HG03342 (cell line): Measurements from ENCODE around the gene RNF126.
"Not testable (repeated sequence)": the region's sequence is repeated elsewhere in the genome, so short reads cannot be mapped to it uniquely, and the experiment has no call there.

Experiments used
- ATAC-seq: cut with Tn5 transposase; IDR thresholded peaks from one replicate; pipeline ENCODE4 v1.9.1; 2021; ENCODE audit warnings: mild to moderate bottlenecking, moderate library complexity; ENCODE audit not compliant: unreplicated experiment

RNF126 gene

DNA sequence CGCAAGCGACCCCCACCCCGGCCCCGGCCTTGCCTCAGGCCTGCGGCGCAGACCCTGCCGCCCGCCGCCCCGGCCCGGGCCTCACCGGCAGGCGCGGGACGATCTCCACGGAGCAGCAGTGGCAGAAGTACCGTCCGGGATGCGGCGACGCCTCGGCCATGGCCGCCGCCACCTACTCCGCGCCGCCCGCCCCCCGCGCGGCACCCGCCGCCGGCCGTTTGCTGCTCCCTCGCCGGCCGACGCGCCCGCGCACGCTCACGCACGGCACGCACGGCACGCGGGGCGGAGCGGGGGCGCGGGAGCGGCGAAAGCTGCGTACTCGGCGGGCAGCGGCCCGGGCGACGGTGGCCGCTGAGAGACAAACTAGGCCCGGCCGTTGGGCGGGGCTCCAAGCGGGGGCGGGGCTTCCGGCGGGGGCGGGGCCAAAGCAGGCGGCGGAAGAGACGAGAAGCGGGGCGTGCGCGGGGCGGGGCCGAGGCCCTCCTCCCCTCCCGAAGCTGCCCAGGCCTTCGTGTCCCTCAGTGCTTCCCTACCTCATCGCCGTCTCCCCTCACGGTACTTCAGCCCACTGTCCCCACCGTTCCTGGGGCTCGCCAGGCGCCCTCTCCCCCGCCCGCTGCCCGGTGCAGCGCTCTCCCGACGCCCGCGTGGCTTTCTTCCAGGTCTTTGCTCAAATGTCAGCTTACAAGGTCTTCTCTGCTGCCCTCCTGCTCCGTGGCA, at the start of gene RNF126:
RNF126 (minus strand) TSS at position 253 of the 720 bp plus-strand sequence; CDS start at position 160, 93 bp downstream.
- ATAC-seq: peak; percentile 58

DNA sequence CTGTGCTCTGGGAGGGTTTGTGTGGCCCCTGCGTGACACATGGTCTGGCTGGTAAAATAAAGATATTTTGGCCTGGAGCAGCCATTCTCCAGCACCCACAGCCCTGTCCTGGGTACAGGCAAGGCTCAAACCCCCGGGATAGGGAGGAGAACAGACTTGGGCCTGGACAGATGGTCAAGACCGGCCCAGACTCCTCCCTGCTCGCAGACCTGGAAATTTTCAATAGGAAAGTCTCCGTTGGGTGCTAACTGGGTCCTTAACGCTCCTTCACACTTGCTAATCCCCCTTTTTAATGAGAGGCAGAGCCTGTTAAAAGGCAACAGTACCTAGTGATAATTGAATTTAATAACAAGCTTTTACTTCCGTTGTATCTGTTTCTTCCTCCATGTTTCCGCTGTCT, 48.2 kb upstream of the RNF126 start:
- ATAC-seq: no peak

DNA sequence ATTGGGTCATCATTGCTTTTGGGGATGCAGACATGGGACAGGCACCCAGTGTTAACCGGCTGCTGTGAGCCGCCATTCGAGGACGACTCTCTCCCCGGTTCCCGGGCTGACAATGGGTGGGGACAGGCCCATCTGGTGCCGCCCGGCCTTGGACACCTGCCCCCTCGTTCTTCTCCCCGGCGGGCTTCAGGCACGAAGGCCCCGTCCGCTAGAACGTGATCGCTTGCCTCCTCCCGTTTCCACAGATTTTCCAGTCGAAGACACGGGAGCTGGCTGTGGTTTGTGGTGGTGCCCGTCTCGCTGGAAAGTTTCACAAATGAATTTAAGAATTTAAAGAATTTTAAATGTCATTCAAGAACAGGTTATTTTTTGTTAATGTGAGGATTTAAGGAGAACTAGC, 47.8 kb upstream of the RNF126 start:
- ATAC-seq: no peak

DNA sequence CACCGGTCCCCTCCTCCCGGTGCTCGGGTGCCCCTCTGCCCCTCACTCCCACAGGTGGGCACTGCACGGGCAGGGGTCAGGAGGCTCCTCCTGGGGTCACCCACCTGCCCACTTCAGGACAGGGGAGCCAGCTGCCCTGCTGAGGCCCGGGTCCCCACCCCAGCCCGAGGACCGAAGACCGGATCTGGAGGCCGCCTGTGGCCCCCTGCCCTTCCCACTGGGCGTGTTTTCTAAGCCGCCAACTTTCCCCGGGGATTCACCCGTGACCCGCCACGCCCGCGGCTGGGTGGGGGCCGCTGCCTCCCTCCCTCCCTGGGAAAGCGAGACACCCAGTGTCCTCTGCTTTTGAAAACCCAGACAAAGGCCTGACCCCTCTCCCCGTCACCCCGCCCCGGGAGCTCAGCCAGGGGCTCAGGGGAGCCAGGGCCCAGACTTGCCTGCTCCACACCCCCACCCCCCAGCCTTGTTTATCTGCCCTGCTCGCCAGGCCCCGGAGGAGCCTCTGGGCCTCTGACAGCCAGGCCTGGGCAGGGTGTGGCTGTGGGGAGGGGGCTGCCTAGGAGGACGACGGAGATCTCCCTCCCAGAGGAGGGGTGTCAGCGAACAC, 47.1 kb upstream of the RNF126 start:
- ATAC-seq: no peak

DNA sequence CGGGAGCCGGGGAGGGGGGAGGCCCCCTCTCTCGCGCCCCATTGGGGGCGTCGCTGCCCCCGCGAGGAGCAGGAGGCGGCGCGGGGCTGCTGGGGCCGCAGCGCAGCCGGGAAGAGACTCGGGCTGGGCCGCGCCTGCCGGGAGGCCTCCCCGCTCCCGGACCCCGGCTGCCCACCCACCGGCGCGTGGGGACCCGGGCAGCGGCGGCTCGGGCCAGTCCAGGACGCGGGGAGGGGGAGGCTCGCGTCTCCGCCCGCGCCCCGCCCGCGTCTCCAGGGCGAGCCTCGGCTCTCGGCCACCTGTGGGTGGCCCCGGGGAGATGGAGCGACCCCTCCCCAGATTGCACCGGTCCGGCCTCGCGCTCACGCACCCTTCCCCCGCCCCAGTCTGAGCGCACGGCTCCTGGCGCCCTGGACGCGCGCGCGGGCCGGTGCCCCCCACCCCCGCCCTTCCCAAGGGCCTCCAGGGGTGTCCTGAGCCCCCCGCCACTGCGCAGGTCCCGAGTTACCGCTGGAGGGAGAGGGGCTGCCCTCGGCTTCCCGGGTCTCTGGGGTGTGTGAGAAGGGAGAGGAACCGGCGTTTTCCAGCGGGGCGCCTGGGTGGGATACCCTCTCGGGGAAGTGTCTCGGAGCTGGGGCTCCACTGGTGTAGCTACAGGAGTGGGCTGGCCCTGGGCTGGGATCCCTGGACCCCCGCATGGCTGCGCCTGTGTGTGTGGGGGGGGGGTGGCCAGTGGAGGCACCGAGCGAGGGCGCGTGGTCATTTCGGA, 46.4 kb upstream of the RNF126 start:
- ATAC-seq: no peak

DNA sequence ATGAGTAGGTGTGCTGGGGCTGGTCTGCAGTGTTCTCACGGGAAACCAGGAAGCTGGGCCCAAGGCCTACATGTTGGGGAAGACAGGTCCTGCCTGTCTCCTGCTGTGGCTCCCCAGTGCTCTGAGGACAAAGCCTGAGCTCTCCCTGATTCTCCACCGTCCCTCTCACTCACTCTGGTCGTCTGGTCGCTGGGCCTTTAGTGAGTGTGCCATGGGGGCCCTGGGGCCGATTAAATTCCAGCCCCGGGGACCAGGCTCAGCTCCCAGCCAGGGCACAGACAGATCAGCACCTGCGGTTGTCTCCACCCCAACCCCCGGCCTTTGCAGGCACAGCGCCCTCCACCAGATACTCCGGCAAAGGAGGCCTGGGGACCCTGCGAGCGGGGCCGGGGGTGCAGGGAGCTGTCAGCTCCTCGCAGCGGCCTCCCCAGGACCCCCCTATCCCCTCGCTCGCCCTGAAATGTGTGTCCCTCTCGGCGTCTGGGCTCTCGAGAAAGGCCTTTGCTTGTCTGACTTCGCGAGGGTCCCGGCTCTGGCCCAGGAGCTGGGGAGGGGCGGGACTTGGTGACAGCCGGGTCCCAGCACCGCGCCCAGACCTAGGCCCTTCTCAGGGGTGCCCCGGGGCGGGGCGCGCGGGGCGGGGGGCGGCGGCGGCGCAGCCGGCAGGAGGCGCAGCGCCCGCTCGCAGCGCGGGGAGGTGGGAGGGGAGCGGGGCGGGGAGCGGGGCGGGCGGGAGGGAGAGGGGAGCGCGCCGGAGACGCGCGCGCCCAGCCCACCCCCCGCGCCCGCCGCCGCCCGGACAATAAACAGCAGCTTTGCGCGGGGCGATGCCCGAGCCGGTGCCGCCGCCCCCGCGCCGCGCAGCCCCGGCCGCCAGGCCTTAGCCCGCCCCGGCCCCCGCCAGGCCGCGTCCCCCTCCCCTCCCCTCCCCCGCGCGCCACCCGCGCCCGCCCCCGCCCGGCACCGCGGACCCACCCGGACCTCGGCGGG, 45.4 kb upstream of the RNF126 start, which contains the start of gene PALM:
PALM (plus strand) TSS at position 782 of the 990 bp plus-strand sequence. CDS start 212 bp downstream, outside the sequence.
- no peak for ATAC-seq

DNA sequence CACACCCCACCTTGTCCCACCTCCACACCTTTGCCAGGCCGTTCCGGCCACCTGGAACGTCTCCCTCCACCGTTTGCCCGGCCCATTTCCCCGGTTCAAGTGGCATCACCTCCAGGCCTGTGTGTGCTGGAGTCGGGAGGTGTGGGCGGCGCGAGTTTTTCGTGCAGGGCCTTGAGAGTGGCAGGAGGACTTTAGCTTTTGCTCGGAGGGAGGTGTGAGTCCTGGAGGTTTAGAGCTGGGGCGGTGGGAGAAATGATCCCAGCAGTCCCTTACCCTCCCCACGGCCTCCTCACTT, 41.4 kb upstream of the RNF126 start:
- ATAC-seq: no peak

DNA sequence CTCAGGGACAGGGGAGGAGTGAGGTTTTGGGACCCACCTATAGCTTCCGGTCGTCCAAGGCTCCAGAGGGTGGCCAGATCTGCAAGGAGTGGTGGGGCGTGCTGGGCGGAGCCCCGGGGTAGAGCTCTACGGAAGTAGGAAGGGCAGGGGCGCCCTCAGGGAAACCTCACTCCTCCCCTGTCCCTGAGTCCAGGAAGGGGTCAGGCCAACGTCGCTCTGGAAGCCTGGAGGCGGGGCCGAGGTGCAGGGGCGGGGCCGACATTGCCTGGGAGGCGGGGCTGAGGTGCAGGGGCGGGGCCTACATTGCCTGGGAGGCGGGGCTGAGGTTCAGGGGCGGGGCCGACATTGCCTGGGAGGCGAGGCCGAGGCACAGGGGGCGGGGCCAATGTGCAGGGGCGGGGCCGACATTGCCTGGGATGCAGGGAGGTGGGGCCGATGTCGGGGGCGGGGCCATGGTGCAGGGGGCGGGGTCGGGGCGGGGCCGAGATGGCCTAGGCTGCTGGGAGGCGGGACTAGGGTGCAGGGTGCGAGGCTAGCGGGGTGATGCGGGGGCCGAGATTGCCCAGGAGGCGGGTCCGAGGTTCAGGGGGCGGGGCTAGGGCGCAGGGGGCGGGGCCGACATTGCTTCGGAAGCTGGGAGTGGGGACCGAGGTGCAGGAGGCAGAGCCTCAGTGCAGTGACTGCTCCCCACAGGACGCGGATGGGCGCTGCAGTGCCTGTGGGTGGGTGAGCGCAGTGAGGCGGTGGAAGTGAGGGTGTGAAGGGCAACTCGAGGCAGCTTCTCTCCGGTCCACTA, 40.8 kb upstream of the RNF126 start:
- no peak for ATAC-seq

DNA sequence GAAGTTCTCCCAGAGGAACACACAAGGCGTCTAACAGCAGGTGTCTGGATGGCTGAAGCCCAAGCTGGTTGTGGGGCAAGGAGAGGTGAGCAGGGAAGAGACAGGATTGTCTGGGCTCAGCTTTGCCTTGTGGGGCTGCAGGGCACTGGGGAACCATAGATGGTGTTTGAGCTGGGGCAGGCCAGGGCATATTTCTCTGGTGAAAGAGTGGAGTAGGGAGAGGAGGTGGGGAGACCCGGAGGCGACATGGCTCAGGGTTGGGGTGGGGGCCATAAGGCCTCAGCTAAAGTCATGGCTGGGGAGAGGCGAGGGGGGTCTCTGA, 40.3 kb upstream of the RNF126 start:
- ATAC-seq: no peak

DNA sequence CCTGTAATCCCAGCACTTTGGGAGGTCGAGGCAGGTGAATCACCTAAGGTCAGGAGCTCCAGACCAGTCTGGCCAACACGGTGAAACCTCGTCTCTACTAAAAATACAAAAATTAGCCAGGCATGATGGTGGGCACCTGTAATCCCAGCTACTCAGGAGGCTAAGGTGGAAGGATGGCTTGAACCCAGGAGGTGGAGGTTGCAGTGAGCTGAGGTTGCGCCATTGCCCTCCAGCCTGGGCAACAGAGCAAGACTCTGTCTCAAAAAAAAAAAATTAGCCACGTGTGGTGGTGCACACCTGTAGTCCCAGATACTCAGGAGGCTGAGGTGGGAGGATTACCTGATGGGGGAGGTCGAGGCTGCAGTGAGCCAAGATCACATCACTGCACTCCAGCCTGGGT, 39.8 kb upstream of the RNF126 start:
- ATAC-seq: not testable (repeated sequence)

- not testable (repeated sequence) for ATAC-seq
Measured at GRCh38 chr19:699885-700284, 36.9 kb upstream of the RNF126 start.

DNA sequence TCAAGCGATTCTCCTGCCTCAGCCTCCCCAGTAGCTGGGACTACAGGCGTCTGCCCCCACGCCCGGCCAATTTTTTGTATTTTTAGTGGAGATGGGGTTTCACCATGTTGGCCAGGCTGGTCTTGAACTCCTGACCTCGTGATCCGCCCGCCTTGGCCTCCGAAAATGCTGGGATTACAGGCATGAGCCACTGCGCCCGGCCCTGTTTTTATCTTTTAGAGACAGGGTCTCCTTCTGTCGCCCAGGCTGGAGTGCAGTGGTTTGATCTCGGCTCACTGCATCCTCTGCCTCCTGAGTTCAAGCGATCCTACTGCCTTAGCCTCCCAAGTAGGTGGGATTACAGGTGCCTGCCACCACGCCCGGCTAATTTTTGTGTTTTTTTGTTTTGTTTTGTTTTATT, 35.5 kb upstream of the RNF126 start:
- ATAC-seq: not testable (repeated sequence)

- no peak for ATAC-seq
Measured at GRCh38 chr19:695352-695949, 32.4 kb upstream of the RNF126 start, which contains the start of gene PRSS57. Gene PRSS57 (minus strand): TSS chr19:695452. CDS start chr19:695430, 22 bp downstream.

GRCh38 chr19:694481-695351, 31.7 kb upstream of the RNF126 start:
- no peak for ATAC-seq

- no peak for ATAC-seq
Measured at GRCh38 chr19:690203-690602, 27.2 kb upstream of the RNF126 start.

GRCh38 chr19:688992-689391, 26.0 kb upstream of the RNF126 start:
- no peak for ATAC-seq

DNA sequence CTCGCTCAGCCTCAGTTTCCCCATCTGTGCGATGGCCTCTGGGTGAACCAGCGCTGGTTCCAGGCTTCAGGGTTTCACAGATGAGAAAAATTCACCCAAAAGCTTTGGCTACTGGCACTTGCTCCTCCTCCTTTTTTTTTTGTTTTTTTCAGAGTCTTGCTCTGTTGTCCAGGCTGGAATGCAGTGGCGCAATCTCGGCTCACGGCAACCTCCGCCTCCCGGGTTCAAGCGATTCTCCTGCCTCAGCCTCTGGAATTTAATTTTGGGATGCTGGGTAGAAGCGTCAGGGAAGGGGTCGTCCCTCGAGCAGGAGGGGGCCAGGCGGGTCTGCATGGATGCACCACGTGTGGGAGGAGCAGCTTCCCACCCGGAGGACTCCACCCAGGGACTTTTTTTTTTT, 25.2 kb upstream of the RNF126 start:
- ATAC-seq: no peak

- ATAC-seq: no peak
Measured at GRCh38 chr19:687569-688166, 24.7 kb upstream of the RNF126 start.
